Measurements from ENCODE around the gene KYNU. TPM values are rescaled to one million over a fixed set of nuclear protein-coding genes. Genes with fewer than 3 reads are reported as not detected.

KYNU gene
- total and polyA plus RNA-seq, 9 of the 15 experiments (the other 6 are each of a cell fraction or from before 2014, with no cell fraction given) = 2.6 to 11.6 (median 7.2) TPM

GRCh38 chr2:142973160-142973821 is 95.8 kb downstream of the KYNU start (continued):
- TF ChIP-seq DLX4 (CRISPR knock-in tag; IDR thresholded peaks at IDR 0.05) (no peak), KDM2B (CRISPR knock-in tag; IDR thresholded peaks at IDR 0.05) (no peak), LEF1 (IDR thresholded peaks at IDR 0.05) (no peak), CBX3 (IDR thresholded peaks at IDR 0.05; ENCODE audit: borderline replicate concordance in 1 of 2, low read length in 2 of 2) (no peak), SMAD4 (CRISPR knock-in tag; conservative IDR thresholded peaks at IDR 0.05) (no peak), YBX1 (IDR thresholded peaks at IDR 0.05) (no peak), CEBPB (tag; IDR thresholded peaks at IDR 0.05) (no peak), ARID3A (IDR thresholded peaks at IDR 0.05; ENCODE audit: borderline replicate concordance, low read depth, low read length) (no peak)

GRCh38 chr2:142973822-142974207 is 96.4 kb downstream of the KYNU start:
- Histone ChIP-seq H3K79me2 (ENCODE audit: control insufficient read depth, insufficient read depth, low read length) (no peaks in the 10 kb centered on the region), H4K20me1 (replicated peaks; ENCODE audit: control insufficient read depth, insufficient read depth, low read length) (no peaks in the 10 kb centered on the region), H3K9ac (ENCODE audit: insufficient read depth in 1 of 2, low read depth in 2 of 2, low read length in 2 of 2) (no peak overlapping the region), H3K36me3 (ENCODE audit: control insufficient read depth, insufficient read depth, low read length) (no peaks in the 10 kb centered on the region), H3K4me1 (replicated peaks in 1 of 2; ENCODE audit: control insufficient read depth in 2 of 2, insufficient read depth in 2 of 2, low read length in 2 of 2) (no peaks in the 10 kb centered on the region), H3K9me1 (ENCODE audit: control insufficient read depth, insufficient read depth, low read length) (no peaks in the 10 kb centered on the region), H3K27me3 (ENCODE audit: control insufficient read depth in 2 of 2, insufficient read depth in 2 of 2, low read length in 2 of 2) (no peaks in the 10 kb centered on the region), H3K4me2 (ENCODE audit: insufficient read depth, low read length) (no peak overlapping the region), H3K4me3 (no peak overlapping the region), H3K27ac (ENCODE audit: extremely low read depth, low read depth, low read length) (no peak overlapping the region), H2AFZ (ENCODE audit: low read depth, low read length) (no peak overlapping the region), H3K9me3 (replicated peaks; ENCODE audit: control insufficient read depth, insufficient read depth, low read depth, low read length) (no peaks in the 10 kb centered on the region)
- DNase-seq (ENCODE audit: extremely low read depth in 1 of 4, low spot score in 3 of 4) = no peak
- no TSS peak for BruUV-seq (replicated peaks)
- in situ Hi-C loops (cut with MboI) = no loop called here
- 0% methylated on average over 4 of the region's 4 CpGs for WGBS (ENCODE audit: insufficient coverage, low coverage, missing lambda C conversion rate)
- no peak for FAIRE-seq
- CTCF ChIA-PET (ENCODE audit: low intra/inter-chr PET ratio) = no interaction called here
- POLR2A ChIA-PET = no interaction called here
- ATAC-seq = no peak
- intact Hi-C loops (cut with micrococcal nuclease) = no loop called here
- TF ChIP-seq ZNF175 (CRISPR knock-in tag; IDR thresholded peaks at IDR 0.05; ENCODE audit: low read depth) (no peak), MYNN (IDR thresholded peaks at IDR 0.05) (no peak), MYNN (CRISPR knock-in tag; IDR thresholded peaks at IDR 0.05) (no peak), WHSC1 (IDR thresholded peaks at IDR 0.05; ENCODE audit: low read length) (no peak), BCL6 (CRISPR knock-in tag; IDR thresholded peaks at IDR 0.05) (no peak), USF1 (CRISPR knock-in tag; IDR thresholded peaks at IDR 0.05) (no peak), MED1 (CRISPR knock-in tag; IDR thresholded peaks at IDR 0.05; ENCODE audit: borderline replicate concordance) (no peak), PREB (CRISPR knock-in tag; IDR thresholded peaks at IDR 0.05) (no peak), CREM (IDR thresholded peaks at IDR 0.05; ENCODE audit: low read depth) (no peak), TEAD1 (CRISPR knock-in tag; IDR thresholded peaks at IDR 0.05) (no peak), LEF1 (IDR thresholded peaks at IDR 0.05) (no peak), NONO (IDR thresholded peaks at IDR 0.05; ENCODE audit: low read depth in 2 of 2, low read length in 1 of 2) (no peak), BRD4 (IDR thresholded peaks at IDR 0.05) (no peak)

All from K562 (cell line).